GM21723 (cell line): ENCODE data around the gene EPHB1.
A peak's percentile ranks its signal among the peaks of the same experiment; 100 is the strongest.

Experiments
- ATAC-seq: cut with Tn5 transposase; IDR thresholded peaks from one replicate; pipeline ENCODE4 v1.9.1; 2021; ENCODE audit warnings: mild to moderate bottlenecking, moderate library complexity; ENCODE audit not compliant: unreplicated experiment

EPHB1 gene

DNA sequence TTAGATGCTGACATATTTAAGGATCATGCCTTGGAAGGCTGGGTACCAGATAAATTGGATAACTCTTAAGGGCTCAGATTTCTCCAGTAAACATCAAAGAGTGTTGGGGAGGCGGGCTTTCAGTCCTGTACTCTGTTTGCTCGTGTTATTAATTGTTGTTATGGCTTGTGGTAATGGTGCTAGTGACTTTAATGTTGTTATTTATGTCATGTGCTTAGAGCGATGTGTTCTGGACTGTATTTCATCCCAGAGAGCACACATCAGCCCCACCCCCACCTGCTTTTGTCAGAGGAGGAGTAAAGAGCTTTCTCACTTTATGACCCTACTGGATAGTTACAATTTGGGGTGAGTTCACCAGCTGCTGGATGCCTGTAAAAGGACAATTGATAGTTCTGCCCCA is 386.3 kb downstream of the EPHB1 start:
- no peak for ATAC-seq

DNA sequence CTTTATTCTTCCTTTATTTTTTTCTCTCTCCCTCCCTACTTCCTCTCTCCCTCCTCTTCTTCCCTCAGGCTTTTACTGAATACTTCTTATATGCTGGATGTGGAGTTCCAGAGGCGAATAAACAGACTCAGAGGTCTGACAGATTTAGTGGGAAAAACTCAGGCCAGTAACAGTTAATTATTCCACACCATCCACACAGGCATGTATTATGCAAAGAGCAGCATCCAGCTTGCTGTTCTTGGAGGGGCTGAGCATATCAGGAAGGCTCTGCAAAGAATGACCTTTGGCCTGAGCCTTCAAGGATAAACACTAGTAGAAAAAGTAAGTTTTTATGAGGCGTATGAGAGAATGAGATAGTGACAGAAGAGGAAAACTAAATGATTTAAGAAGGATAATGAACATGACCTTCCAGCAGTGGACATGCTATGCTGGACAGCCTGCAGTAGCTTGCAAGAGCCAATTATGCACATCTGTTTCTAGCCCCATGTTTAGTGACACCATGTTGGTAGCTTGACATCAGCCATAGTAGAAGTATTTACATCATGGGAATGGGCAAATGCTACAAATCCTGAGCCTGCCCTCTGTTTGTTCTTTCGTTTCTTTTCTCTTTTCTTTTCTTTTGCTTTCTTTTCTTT is 387.4 kb downstream of the EPHB1 start:
- no peak for ATAC-seq

DNA sequence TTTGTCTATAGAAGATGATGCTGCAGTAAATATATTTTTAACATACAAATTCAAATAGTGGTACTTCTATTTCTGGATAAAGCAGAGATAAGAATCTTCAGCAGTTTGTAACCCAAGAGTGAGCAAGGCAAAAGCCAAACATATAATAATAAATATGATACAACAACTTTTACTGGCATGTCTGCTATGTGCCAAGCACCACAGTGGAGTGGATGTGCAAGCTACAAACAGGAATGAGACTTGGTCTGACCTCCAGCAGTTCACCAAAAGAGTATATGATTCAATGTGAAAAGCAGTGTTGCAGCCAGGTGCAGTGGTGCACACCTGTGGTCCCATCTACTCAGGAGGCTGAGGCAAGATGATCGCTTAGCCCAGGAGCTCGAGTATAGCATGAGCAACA is 395.6 kb downstream of the EPHB1 start:
- no peak for ATAC-seq

DNA sequence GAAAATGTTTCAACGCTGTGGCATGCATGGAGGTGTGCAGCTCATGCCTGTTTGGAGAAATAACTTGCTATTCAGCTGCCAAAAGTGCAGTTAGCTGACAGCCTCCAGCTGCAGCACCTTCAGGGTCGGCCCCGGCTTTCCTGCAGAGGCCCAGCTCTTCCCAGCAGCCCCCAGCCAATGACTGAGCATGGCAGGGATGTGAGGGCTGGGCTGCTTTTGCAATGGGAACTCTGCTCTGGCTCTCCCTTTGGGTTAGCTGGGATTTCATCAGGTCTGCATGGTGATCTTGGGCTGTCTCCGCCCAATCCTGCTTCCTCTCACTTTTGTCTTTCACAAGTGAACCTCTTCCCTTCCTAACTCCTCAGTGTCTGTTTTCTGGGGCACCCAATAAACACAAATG is 396.6 kb downstream of the EPHB1 start:
- no peak for ATAC-seq

DNA sequence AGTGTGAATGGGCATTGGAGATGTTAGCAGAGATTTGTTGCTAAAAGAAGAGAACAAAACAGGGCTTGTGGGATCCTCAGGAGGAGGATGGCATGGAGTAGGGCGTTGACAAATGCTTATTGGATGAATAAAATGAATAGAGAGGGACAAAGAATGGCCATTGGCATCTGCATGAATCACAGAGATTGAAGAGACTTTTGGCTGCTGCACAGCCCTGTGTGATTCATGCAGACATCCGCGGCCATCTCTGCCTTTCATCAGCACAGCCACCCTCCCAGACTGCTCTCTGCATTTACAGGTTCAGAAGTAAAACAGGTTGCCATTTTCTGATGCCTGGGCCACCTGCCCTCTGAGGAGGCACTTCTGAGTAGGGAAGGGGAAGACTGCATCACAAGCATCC is 397.9 kb downstream of the EPHB1 start:
- ATAC-seq = no peak

DNA sequence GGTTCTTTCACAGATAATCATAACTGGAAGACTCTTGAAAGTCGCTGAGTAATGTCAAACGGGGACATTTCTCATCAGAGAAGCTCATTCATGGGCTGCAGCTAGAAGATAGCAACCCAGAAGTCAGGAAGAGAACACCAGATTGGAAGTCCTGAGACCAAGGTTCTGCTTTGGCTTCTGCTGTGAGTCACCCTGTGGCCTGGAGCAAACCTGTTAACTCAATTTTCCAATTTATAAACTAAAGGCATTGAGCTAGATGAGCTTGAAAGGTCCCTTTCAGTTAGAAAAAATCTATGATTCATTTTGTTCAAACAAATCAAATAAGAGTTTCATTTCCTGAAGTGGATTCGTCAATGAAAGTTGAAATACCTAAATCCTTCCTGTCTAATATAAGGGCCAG is 402.2 kb downstream of the EPHB1 start:
- ATAC-seq = no peak

DNA sequence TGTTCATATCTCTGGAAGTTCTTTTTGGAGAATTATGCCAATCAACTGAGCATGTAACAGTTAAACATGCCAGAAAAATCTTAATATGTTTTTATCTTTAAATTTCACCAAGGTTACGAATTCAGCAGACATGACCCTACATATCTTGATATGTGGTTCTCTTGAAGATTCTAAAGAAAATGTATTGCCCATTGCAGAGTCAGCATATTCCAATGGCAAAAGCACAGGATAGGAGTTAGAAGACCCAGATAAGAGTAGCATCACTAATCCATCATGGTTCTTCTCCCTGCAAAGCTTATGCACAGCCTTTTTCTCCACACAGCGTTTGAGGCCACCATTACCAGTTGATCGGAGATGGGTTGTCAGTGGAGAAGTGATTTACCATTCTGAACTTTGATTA is 402.8 kb downstream of the EPHB1 start:
- ATAC-seq = no peak

DNA sequence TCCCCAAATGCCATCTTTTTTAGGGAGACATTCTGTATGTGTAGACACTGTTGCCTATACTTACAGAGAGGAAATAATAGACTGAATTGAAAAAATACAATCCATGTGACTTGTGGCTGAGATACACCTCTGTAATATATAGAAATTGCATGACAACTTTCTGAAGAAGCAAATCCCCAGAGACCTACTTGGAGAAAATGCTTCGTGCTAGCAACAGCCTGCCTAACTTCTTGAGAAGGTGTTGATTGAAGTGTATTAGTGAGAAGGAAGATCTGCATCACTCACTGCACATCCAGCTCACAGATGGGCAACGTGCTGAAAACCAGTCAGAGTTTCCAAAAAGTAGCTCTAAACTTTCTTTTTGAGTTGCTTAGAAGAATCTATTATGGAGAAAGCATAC is 404.1 kb downstream of the EPHB1 start:
- ATAC-seq = peak; percentile 60

DNA sequence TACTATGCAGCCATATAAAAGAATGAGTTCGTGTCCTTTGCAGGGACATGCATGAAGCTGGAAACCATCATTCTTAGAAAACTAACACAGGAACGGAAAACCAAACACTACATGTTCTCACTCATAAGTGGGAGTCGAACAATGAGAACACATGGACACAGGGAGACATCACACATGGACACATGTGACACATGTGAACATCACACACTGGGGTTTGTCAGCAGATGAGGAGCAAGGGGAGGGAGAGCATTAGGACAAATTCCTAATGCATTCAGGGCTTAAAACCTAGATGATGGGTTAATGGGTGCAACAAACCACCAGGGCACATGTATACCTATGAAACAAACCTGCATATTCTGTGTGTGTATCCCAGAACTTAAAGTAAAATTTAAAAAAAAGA is 408.0 kb downstream of the EPHB1 start:
- ATAC-seq = no peak

DNA sequence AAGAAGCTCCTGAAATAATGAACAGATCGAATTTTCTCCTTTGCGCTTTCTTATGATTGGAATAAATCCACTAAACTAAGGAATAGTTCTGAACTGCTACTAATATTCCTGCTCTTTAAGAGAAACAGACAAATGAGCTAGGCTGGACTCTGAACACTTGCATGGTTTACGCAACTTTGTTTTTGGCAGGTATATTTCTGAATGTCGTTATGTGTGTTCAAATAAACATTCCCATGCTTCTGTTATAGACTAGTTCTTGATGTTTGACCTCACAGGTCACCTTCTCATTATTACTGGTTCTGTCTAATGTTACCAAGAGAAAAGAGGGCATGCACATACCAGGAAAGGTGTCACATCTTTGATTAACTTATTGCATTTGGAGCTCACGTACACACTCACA is 418.2 kb downstream of the EPHB1 start:
- no peak for ATAC-seq

DNA sequence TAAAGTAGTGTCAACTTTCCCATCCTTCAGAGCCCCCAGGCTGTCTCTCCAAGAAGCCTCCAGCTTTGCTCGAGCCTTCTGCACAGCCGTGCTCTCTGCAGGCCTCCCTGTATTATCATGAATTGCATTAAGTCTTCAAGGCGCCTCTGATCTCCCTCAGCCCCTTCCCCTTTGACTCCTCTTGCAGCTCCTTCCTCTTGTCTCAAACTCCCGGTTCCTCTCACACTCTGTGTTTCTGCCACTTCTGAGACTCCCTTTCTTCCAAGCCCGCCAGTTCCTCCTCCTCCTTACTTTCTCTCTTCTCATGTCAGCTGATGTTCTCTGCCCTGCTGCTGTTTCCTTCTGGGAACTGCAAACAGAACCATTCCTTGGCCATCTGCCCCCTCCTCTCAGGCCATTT is 418.8 kb downstream of the EPHB1 start:
- ATAC-seq = no peak

DNA sequence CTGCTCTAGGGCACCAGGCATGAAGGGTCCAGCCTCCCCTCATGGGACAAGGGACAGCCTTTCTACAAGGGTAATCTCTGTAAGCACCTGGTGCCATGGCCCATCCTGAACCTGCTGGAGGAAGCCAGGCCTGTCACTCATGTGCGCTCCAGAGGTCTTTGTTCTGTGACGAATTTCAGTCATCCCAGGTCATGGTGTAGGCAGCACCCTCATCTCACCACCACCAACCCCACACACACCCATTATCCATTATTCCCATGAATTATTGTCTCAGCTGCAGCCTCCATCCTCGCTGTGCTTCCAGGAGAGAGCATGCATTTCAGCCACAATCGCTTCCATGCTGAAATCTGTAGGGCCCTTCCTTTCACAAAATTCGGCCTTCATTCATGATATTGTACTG is 419.3 kb downstream of the EPHB1 start:
- no peak for ATAC-seq

DNA sequence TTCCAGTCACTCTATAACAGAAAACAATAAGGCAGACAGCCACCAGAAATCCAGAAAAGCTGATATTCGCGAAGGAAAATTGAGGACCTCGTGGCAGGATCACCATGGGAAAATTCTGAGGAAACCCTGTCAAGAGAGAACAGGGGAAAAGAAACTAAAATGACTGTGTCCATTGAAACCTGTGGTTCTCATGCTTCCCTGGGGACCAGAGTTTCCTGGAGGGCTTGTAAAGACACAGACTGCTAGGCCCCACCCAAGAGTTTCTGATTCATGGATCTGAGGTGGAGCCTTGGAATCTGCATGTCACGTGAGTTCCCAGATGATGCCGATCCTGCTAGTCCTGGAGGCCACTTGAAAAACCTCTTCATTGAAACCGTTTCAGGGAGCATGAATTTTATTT is 420.5 kb downstream of the EPHB1 start:
- ATAC-seq = no peak

DNA sequence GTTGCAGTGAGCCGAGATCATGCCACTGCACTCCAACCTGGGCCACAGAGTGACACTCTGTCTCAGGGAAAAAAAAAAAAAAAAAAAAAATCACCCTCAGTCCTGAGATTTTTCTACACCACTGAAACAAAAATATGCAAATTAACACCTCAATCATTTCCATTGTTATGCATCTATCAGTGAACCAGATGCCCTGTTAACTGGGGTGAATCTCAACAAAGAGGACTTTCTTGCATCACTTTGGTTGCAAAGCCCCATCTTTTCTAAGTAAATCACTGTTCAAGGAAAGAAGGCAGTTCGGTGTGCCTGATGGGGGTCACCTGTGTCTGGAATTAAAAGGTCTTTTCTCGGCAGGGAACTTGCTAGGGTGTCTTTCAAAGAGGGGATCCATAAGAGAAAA is 421.6 kb downstream of the EPHB1 start:
- no peak for ATAC-seq

DNA sequence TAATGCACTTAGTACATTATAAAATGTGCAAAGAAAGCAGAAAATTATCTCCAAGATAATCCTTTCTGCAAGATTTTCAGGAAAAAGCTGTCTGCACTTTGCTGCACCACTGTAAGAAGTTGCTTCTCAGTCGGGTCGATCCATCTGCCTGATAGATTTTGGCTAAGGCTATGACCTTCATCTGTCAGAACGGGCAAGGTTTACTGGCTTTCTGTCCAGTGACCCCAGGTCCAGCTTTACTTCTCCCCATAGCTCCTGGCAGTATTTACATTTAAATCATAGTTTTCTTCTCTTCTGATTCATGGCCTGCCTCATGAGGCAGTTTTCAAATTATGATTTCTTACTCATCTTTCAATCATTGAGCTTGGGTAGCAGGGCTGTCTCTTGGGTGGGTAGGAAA is 422.7 kb downstream of the EPHB1 start:
- no peak for ATAC-seq

DNA sequence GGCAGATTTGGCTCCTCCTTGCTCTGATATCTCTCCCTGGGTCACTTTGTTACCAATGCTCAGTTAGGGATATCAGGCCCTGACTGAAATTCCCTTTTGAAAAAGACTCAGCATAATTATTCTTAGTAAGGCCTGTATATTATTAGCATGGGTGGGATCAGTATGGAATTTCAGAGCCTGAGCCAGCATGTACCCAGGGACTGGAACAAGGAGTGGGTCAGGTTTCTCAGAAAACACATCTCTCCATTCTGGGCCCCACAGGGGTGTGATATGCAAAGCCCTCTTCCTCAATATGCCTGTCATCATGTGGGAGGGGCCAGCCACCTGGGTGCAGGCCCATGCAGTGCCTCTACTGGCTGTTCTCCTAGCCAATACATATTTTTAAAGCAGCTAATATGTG is 423.2 kb downstream of the EPHB1 start:
- no peak for ATAC-seq

DNA sequence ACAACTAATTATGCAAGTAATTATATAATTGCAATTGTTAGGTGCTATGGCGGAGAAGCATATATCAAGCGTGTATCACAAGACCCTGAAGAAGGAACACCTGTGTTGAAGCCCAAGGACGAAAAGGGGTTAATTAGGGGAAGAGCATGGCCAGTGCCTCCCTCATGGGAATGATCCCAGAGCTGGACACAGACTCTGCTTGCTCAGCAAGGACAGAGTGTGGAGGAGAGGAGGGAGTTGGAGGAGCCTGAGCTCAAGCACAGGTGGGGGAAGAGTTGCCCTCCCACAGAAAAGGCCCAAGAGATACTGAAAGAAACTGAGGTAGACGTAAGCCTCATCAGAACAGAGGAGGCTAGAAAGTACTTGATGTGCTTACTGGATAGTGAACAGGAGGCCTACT is 423.7 kb downstream of the EPHB1 start:
- ATAC-seq = no peak

DNA sequence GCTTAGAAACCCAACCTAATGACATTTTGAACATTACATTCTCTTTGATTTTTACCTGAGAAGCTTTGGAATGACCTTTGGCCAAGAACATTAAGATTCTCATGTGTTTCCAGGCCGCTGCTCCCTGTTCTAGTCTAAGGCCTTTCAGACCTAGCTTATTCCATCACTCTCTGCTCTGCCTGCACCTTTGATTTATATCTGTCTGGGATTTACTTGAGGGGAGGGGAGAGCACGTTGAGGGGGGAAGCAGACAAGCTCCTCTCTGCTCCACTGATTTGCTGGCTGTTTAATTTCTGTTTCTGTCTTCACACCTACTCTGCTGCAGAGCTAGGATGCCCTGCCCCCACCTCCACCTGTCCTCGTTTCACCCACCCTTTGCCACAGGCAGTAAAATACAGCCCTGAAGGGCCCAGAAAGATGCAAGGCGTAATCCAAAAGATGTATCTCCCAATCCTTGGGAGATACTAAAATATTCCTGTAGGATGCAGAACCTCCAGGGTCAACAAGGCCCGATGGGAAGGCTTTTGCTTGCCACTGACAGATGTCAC is 429.8 kb downstream of the EPHB1 start:
- ATAC-seq = no peak

DNA sequence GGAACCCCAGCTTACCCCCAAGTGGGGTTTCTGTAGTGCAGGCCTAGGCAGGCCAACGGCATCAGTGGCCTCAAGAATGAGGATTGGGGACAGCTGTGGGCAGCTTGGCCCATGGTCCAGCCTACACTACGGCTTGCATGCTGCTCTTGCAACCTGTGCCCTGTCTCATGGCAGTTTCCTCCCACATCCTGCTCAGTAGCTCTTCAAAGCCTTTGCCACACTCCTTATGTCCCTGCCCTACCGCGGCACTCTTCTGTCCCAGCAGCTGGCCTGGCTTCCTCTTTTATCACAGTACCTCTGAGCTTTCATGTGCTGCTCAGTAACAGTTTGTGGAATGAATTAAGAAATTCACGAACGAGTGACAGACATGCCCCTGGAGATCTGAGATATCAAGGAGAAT is 431.0 kb downstream of the EPHB1 start:
- peak; percentile 81 for ATAC-seq

DNA sequence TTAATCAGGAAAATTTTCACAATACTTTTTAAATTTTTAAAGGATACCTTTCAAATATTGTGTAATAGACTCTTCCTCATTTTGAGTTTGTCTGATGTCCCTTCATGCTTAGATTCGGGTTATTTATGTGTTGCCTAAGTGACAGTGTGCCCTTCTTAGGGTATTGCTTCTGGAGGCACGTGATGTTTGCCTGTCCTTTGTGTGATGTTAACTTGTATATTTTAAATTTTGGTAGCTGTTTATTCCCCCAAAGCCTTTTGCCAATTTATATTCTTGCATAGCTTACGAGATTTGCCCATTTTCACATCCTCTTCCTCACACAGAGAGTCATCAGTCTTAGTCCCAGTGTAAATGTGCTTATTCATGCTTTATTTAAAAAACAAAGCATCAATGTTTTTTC is 433.1 kb downstream of the EPHB1 start:
- no peak for ATAC-seq

DNA sequence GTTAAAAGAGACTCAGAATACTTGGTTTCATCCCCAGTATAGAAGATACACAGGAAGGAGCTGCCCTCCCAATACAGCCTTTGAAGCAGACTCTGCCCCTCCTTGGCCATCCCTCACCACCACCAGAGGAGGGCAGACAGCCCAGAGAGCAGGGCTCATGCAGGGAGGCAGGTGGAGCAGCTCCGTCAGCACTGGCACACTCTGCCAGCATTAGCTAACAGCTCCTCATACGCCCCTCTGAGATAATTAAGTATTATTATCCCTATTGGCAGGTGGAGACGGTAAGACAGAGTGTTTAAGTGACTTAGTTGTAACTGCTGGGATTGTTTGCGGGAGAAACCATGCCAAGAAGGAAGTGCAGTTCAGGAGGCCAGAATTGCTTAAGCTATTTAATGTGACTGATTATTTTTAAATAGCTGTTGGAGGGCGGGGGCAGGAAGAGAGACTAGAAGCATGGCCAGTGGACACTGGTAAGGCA is 434.0 kb downstream of the EPHB1 start:
- no peak for ATAC-seq

DNA sequence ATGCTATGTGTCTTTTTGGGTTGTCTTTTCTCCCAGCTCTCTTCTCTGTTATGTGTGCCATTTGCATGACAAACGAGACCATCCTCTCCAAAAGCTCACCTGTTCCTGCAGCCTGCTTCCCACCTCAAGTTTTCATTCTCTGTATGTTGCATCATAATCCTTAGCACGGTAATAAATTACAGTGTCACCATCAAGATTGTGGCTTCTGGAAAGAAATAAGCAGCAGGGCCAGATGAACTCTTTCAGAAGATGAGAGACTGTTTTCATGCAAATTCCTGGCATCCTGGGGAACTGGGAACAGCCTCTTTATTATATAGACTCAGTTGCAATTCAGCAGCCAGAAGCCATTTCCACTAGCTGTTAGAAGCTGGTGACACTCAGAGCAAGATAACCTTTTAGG is 436.7 kb downstream of the EPHB1 start:
- no peak for ATAC-seq

DNA sequence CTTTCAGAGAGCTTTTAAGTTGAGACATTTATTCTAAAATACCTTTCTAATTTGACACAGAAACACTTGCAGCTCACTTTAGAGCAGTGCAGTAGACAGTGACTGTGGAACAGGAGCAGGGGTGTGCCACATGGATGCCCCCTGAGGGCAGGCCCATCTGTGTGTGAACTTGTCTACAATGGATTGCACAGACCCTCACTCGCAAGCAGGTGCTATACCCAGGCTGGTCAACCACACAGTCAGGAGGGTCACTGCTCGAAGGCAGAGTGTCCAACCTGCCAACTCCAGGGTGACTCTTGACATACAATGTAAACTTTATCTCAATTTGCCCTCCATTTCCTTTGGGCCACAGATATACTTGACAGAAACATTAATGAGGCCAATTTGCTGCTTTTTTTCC is 437.2 kb downstream of the EPHB1 start:
- no peak for ATAC-seq
